ENCODE results near the gene LPAR5.

The LPAR5 gene

DNA sequence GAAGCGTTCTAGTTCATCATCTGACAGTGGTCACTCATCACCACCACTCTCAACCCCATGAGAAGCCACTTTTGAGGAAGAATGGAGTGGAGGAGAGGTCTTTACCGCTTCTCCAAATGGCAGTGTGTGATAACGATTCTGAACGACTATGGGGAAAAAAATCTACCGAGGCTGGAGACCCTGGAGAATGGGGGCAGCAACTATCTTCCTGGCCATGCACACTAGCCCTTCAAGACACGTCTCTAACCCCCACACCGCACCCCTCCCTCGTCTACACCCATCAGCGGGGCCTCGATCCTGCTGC lies 26.8 kb upstream of the LPAR5 start:
- H3K4me1 ChIP-seq (ENCODE audit: low read length), result peaks cover 14% of the 10 kb centered on the region
- H3K79me2 ChIP-seq (ENCODE audit: low read length), result peaks cover 9% of the 10 kb centered on the region
- no peaks in the 10 kb centered on the region for H4K20me1 ChIP-seq (ENCODE audit: insufficient read depth, low read length)
- no peaks in the 10 kb centered on the region for H3K27me3 ChIP-seq (ENCODE audit: low read depth, low read length)
- peak overlapping the region; percentile 89 for H3K4me2 ChIP-seq (ENCODE audit: low read length)
- H3K9ac ChIP-seq (ENCODE audit: low read length), result peak overlapping the region; percentile 64
- H2AFZ ChIP-seq (ENCODE audit: low read depth, low read length), result peak overlapping the region; percentile 84; the same call in 1 of the 2 replicates
- peak overlapping the region; percentile 94 for H3K4me3 ChIP-seq (ENCODE audit: low read length)
- TF ChIP-seq, protein P1, sequence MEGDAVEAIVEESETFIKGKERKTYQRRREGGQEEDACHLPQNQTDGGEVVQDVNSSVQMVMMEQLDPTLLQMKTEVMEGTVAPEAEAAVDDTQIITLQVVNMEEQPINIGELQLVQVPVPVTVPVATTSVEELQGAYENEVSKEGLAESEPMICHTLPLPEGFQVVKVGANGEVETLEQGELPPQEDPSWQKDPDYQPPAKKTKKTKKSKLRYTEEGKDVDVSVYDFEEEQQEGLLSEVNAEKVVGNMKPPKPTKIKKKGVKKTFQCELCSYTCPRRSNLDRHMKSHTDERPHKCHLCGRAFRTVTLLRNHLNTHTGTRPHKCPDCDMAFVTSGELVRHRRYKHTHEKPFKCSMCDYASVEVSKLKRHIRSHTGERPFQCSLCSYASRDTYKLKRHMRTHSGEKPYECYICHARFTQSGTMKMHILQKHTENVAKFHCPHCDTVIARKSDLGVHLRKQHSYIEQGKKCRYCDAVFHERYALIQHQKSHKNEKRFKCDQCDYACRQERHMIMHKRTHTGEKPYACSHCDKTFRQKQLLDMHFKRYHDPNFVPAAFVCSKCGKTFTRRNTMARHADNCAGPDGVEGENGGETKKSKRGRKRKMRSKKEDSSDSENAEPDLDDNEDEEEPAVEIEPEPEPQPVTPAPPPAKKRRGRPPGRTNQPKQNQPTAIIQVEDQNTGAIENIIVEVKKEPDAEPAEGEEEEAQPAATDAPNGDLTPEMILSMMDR (IDR thresholded peaks at IDR 0.05; ENCODE audit: low read depth, low read length), result no peak
- no peak for TF ChIP-seq EZH2phosphoT487 (IDR thresholded peaks at IDR 0.05; ENCODE audit: low read depth)
- H3K27ac ChIP-seq (ENCODE audit: low read length), result peak overlapping the region; percentile 24; the same call in 1 of the 2 replicates
- no peaks in the 10 kb centered on the region for H3K9me3 ChIP-seq (ENCODE audit: insufficient read depth, low read length)
- H3K36me3 ChIP-seq (replicated peaks; ENCODE audit: low read depth, low read length), result peaks cover 11% of the 10 kb centered on the region

DNA sequence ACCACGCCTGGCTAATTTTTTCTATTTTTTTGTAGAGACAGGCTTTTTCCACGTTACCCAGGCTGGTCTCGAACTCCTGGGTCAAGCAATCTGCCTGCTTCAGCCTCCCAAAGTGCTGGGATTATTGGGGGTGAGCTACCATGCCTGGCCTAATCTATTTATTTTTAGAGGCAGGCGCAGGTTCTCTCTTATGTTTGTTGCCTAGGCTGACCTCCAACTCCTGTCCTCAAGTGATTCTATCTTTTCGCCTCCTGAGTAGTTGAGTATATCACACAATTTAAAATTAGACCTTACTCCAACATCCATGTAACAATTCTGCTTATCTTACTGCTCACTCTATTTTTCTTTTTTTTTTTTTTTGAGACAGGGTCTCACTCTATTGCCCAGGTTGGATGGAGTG lies 18.2 kb upstream of the LPAR5 start:
- Histone ChIP-seq H3K79me2 (ENCODE audit: low read length) (no peaks in the 10 kb centered on the region), H3K4me2 (ENCODE audit: low read length) (no peak overlapping the region), H3K4me3 (ENCODE audit: low read length) (no peak overlapping the region), H3K4me1 (ENCODE audit: low read length) (no peaks in the 10 kb centered on the region), H3K9ac (ENCODE audit: low read length) (no peak overlapping the region), H3K36me3 (replicated peaks; ENCODE audit: low read depth, low read length) (peaks cover 5% of the 10 kb centered on the region), H3K27me3 (ENCODE audit: low read depth, low read length) (no peaks in the 10 kb centered on the region), H3K9me3 (ENCODE audit: insufficient read depth, low read length) (no peaks in the 10 kb centered on the region), H3K27ac (ENCODE audit: low read length) (no peak overlapping the region), H4K20me1 (ENCODE audit: insufficient read depth, low read length) (no peaks in the 10 kb centered on the region), H2AFZ (ENCODE audit: low read depth, low read length) (no peak overlapping the region)
- TF ChIP-seq EZH2phosphoT487 (IDR thresholded peaks at IDR 0.05; ENCODE audit: low read depth), result no peak
- TF ChIP-seq, protein P1 (IDR thresholded peaks at IDR 0.05; ENCODE audit: low read depth, low read length), result no peak

DNA sequence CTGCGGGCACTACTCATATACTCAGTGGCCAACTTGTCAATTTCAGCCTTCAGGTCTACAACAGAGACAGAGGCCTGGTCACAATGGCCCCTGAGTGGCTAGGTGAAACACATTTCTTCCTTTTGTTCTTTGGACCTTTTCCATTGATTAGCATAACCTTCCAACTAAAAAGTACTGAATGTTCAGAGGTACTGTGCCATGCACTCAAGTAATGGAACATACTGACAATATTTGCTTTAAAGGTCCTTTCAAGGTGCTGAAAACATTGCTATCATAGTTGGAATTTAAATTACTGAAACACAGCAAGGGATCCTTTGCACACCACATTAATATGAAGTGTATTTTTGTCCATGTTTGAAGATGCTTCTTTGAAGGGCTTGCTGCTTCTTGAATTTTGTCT lies 17.6 kb upstream of the LPAR5 start:
- Histone ChIP-seq H3K4me3 (ENCODE audit: low read length) (no peak overlapping the region), H3K27ac (ENCODE audit: low read length) (no peak overlapping the region), H3K9ac (ENCODE audit: low read length) (no peak overlapping the region), H3K27me3 (ENCODE audit: low read depth, low read length) (no peaks in the 10 kb centered on the region), H4K20me1 (ENCODE audit: insufficient read depth, low read length) (no peaks in the 10 kb centered on the region), H3K36me3 (replicated peaks; ENCODE audit: low read depth, low read length) (peaks cover 5% of the 10 kb centered on the region), H3K79me2 (ENCODE audit: low read length) (no peaks in the 10 kb centered on the region), H3K4me2 (ENCODE audit: low read length) (no peak overlapping the region), H3K9me3 (ENCODE audit: insufficient read depth, low read length) (no peaks in the 10 kb centered on the region), H3K4me1 (ENCODE audit: low read length) (no peaks in the 10 kb centered on the region), H2AFZ (ENCODE audit: low read depth, low read length) (no peak overlapping the region)
- TF ChIP-seq, protein P1 (IDR thresholded peaks at IDR 0.05; ENCODE audit: low read depth, low read length), result no peak
- TF ChIP-seq EZH2phosphoT487 (IDR thresholded peaks at IDR 0.05; ENCODE audit: low read depth), result no peak

DNA sequence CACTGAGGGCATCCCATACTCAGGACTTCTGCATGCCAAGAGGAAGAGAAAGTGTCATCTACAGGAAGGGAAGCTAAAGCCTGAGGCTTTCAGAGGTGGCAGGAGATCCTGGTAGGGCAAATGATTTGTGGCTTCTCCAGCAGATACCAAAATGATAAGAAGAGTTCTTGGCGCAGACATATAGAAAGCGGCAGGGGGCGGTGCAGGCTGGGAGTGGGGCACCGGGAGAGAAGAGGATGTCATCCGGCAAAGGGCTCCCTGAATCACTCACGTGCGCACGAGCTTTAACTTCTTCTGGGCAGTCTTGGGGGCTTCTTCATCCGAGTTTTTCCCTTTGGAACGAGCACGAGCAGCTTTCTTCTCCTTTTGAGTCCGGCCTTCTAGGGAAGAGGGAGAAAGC lies 16.6 kb upstream of the LPAR5 start:
- H4K20me1 ChIP-seq (ENCODE audit: insufficient read depth, low read length), result no peaks in the 10 kb centered on the region
- no peak overlapping the region for H3K27ac ChIP-seq (ENCODE audit: low read length)
- no peak overlapping the region for H3K9ac ChIP-seq (ENCODE audit: low read length)
- H3K4me1 ChIP-seq (ENCODE audit: low read length), result no peaks in the 10 kb centered on the region
- peaks cover 5% of the 10 kb centered on the region for H3K36me3 ChIP-seq (replicated peaks; ENCODE audit: low read depth, low read length)
- TF ChIP-seq, protein P1 (IDR thresholded peaks at IDR 0.05; ENCODE audit: low read depth, low read length), result no peak
- TF ChIP-seq EZH2phosphoT487 (IDR thresholded peaks at IDR 0.05; ENCODE audit: low read depth), result no peak
- no peaks in the 10 kb centered on the region for H3K9me3 ChIP-seq (ENCODE audit: insufficient read depth, low read length)
- H3K4me2 ChIP-seq (ENCODE audit: low read length), result no peak overlapping the region
- no peak overlapping the region for H2AFZ ChIP-seq (ENCODE audit: low read depth, low read length)
- H3K27me3 ChIP-seq (ENCODE audit: low read depth, low read length), result no peaks in the 10 kb centered on the region
- H3K4me3 ChIP-seq (ENCODE audit: low read length), result no peak overlapping the region
- H3K79me2 ChIP-seq (ENCODE audit: low read length), result no peaks in the 10 kb centered on the region

Measured in OCI-LY3 (cell line).